Measurements from ENCODE around the gene WHAMM.
"Not testable (repeated sequence)": the region's sequence is repeated elsewhere in the genome, so short reads cannot be mapped to it uniquely, and the experiment has no call there.

- TF ChIP-seq CTCF (IDR thresholded peaks at IDR 0.05); POLR2A (IDR thresholded peaks at IDR 0.05); EP300 (IDR thresholded peaks at IDR 0.05; ENCODE audit: low read depth): not testable (repeated sequence)
Observed at GRCh38 chr15:82865581-82865980, 56.2 kb downstream of the WHAMM start.
